SKM-1 (cell line): ENCODE results near the gene SLC13A3.
A peak's percentile ranks its signal among the peaks of the same experiment; 100 is the strongest.

Source experiments
- DNase-seq: peaks from one replicate; lab custom pipeline; 2025; ENCODE audit not compliant: unreplicated experiment; lab: John Stamatoyannopoulos, UW

The SLC13A3 gene

DNA sequence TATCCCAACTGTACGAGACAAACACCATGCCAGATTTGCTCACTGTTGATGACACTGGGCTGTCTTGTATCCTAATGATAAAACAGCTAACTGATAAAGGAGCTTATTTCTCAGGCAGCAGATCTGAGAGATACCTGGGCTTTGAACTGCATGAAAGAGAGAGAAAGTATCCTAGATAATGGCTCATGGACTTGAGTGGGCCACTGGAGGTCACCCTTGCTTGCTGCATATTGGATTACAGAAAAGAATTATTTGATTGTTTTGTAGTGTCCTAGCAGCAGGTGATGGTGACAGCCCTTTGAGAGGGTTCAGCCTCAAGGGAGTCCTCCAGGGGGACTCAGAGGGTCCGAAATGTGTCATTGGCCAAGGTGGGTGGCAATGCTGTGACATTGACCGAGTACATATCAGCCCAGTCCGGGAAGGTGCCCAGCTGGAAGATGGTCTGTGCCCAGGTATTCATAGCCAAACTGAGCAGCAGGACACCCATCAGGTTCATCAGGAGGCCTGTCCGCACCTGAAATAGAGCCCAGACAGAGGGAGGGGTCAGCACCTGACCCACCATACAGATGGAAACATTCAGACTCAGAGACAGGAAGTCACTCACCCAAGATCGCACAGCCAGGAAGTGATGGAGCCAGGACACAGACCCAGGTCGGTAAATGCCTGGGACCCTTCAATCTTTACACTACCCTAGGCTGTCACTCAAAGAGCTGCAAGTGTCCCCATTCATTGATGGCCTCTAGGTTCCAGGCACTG lies 91.4 kb downstream of the SLC13A3 start:
- no peak for DNase-seq

- no peak for DNase-seq
Measured at GRCh38 chr20:46559001-46559400, 92.3 kb downstream of the SLC13A3 start.

DNA sequence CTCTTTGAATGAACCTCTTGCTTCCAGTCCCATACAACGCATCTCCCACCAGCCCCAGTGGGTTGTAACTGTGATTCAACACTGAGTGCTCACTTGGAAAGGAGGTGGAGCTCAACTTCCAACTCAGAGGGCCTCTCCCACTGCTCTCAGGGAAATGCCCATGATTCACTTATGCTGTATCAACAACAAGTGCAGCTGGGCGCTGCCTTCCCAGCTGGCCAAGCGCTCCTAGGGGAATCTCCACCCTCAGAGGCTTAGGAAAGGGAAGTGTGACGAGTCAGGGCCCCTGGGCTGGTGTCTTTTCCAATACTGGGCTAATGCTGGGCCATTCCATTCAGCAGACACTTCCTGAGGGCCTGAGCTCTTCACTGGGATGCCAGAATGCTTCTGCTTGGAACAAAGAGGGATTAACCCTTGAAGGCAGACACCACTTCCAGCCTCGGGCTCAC lies 92.7 kb downstream of the SLC13A3 start:
- DNase-seq: no peak

DNA sequence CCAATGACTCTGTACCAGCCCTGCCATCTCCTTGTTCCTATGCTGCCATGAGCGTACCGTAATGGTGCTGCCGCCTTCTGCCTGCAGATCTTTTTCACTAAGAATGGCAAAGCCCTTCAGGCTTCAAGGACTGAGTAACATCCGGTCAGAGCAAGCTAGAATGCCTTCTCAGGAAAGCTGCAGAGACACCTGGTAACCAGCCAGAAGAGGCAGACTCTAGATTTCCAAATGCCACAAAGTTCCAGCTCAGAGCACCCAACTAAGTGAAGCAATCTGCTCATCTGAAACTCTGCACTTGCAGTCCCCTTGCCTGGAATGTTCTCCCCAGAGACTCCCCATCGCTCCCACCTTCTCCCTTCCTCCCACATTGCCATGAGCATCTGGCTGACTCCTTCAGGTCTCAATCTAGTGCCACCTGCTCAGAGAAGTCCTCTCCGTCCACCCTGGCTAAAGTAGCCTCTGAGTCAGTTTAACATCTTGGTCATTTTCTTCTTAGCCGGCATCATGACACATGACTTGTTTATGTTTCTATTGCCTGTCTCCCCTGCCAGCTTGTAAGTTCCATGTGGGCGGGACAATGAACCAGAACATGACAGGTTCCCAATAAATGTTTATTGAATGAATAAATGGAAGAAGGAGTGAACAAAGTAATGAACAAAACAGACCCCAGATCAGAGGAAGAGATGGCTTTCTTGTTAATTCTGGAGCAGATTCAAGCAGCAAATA lies 93.9 kb downstream of the SLC13A3 start:
- no peak for DNase-seq

DNA sequence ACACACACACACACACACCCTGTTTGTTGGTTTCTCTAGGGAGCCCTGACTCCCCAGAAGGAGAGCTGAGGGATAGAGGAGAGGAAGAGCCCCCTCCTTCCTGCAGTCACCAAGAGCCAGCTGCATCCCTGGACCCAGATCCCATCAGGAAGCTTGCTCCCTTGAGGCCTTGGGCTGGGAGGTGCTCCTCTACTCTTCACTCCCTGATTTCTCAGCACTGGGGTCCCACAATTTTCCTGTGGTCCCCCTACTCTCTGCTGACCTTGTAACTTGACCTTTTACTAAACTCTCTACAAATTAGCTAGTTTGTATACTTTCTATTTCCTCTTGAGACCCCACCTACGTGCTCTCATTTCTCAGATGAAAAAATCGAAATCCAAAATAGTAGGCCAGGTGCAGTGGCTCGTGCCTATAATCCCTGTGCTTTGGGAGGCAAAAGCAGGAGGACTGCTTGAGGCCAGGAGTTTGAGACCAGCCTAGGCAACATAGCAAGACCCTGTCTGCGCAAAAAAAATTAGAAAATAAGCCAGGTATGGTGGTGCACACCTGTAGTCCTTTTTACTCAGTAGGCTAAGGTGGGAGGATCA lies 95.8 kb downstream of the SLC13A3 start:
- DNase-seq: no peak

DNA sequence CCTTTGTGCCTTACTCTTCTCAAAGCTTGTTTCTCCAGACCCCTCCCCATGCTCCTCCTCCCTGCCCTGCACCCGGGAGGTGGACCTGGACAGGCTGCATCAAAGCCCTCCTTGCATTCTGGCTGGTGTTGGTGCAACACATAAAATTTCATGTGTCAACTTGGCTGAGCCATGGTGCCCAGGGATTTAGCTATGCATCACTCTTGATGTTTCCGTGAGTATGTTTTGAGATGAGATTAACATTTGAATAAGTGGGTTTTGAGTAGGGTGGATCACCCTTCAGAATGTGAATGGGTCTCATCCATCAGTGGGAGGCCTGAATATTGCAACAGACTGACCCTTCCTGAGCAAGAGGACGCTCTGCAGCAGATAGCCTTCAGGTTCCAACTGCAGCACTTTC lies 96.4 kb downstream of the SLC13A3 start:
- DNase-seq: no peak

- DNase-seq: no peak
Measured at GRCh38 chr20:46553926-46554325, 97.3 kb downstream of the SLC13A3 start.

GRCh38 chr20:46552460-46553420 lies 98.5 kb downstream of the SLC13A3 start:
- peak; percentile 61 for DNase-seq

DNA sequence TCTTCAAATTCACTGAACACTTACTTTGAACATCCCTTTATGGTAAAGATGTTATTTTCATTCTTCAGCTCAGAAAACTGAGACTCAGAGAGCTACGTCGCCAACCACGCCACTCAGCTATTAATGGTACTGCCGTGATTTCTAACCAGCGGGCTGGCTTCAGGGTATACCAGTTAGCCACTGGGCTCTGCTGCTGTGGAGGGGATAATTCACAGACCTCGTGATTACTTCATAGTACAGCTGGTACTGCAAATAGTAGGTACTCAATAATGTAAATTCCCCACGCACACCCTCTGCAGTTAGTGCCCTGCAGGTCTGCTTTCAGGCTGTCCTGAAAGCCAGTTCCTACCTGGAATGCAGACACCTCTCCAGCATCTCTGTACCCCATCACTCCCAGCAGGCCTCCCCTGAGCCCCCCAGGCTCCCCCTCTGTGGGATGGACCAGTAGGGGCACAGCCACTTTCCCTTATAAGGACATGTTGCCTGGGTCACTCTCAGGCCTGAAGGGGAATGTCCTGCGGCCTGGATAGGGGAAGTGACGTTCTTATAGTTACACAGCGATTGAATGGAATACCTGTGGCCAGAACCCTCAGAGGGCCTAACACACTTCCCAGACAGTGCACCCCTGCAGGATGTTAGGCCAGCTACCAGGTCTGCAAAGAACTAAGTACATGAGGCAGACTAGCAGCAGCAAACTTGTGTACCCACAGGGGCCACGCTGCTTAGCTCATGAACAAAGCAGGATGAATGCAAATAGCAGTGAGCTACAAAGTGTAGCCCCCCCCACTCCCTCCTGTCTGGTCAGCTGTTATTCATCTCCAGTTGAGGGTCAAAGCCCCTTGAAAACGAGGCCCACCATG lies 99.5 kb downstream of the SLC13A3 start:
- no peak for DNase-seq

GRCh38 chr20:46550461-46550860 lies 100.8 kb downstream of the SLC13A3 start, which contains the start of gene OCSTAMP:
OCSTAMP (minus strand) TSS chr20:46550654; CDS start chr20:46550560, 94 bp downstream.
- peak; percentile 24 for DNase-seq

GRCh38 chr20:46549188-46549972 lies 101.9 kb downstream of the SLC13A3 start:
- no peak for DNase-seq

GRCh38 chr20:46548688-46549087 lies 102.6 kb downstream of the SLC13A3 start:
- DNase-seq: no peak

DNA sequence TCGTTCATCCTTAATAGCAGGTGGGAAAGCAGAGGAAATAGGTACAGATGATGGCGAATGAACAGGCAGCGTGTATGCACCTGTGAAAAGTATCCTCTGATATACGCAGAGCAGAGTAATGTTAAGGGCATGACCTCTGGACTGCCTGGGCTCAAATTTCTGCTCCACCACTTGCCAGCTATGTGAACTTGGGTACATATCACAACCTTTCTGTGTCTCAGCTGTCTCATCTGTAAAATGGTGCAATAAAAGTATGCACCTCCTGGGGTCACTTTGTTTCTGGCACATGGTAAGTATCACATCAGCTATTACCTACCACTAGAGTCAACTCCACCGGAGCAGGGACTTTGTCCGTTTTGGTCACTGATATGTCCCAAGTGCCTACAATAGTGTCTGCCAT lies 103.3 kb downstream of the SLC13A3 start:
- DNase-seq: no peak

- no peak for DNase-seq
Measured at GRCh38 chr20:46546936-46547335, 104.3 kb downstream of the SLC13A3 start.

GRCh38 chr20:46546298-46546697 lies 105.0 kb downstream of the SLC13A3 start:
- no peak for DNase-seq

- DNase-seq: no peak
Measured at GRCh38 chr20:46545827-46546138, 105.5 kb downstream of the SLC13A3 start.

GRCh38 chr20:46545077-46545826 lies 106.0 kb downstream of the SLC13A3 start:
- DNase-seq: peak; percentile 94

GRCh38 chr20:46544576-46544975 lies 106.7 kb downstream of the SLC13A3 start:
- DNase-seq: no peak

GRCh38 chr20:46543959-46544358 lies 107.3 kb downstream of the SLC13A3 start:
- no peak for DNase-seq
